Measurements from ENCODE around the gene ATRIP.

DNA sequence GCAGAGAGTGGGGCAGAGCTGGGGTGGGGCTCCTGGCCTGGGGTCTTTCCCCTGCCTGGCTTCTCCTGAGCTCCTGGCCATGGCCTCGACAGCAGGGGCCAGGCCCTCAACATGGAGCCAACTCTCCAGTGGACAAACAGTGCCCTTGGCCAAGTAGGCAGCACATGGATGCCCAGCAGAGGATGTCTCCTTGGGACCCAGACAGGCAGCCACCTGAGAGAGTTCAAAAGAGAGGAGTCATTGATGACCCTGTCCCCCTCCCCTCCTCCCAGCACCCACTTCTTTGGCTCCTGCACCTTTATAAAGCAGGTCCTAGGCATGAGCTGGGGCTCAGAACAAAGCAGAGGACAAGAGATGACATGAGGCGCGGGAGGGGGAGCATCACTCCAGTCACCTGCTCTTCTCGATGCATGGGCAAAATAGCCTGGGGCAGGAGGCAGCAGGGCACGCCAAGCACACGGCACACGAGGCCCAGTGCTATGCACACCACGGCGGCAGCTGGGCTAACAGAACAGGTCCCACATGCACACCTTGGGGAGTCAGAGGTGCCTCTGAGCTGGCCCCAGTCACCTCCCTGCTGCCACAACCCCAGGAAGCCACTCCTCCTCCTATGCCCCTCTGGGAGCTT, 30.0 kb downstream of the ATRIP start:
- TF ChIP-seq, protein P1, sequence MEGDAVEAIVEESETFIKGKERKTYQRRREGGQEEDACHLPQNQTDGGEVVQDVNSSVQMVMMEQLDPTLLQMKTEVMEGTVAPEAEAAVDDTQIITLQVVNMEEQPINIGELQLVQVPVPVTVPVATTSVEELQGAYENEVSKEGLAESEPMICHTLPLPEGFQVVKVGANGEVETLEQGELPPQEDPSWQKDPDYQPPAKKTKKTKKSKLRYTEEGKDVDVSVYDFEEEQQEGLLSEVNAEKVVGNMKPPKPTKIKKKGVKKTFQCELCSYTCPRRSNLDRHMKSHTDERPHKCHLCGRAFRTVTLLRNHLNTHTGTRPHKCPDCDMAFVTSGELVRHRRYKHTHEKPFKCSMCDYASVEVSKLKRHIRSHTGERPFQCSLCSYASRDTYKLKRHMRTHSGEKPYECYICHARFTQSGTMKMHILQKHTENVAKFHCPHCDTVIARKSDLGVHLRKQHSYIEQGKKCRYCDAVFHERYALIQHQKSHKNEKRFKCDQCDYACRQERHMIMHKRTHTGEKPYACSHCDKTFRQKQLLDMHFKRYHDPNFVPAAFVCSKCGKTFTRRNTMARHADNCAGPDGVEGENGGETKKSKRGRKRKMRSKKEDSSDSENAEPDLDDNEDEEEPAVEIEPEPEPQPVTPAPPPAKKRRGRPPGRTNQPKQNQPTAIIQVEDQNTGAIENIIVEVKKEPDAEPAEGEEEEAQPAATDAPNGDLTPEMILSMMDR (IDR thresholded peaks at IDR 0.05), result no peak
- TF ChIP-seq POLR2A (IDR thresholded peaks at IDR 0.05), result no peak

Data from breast epithelium (tissue), 3 donors.